DOHH2 (cell line): ENCODE results near the gene SLC25A13.

Experiments used
- H3F3A ChIP-seq: fragments of 200-600 bp; sonication (generic), shearing (Covaris generic); 2 replicates; pipeline ENCODE4 v1.6.0; 2016; ENCODE audit warnings: antibody characterized with exemption, mild to moderate bottlenecking; ENCODE audit not compliant: control insufficient read depth, insufficient read depth
- H3K27ac ChIP-seq: fragments of 200-600 bp; sonication (generic); 2 replicates; pipeline ENCODE4 v1.5.1; 2014; ENCODE audit warnings: low read depth, mild to moderate bottlenecking, low read length, moderate library complexity
- H3K27me3 ChIP-seq: fragments of 200-600 bp; sonication (generic); 2 replicates; pipeline ENCODE4 v1.6.1; 2014; ENCODE audit warnings: mild to moderate bottlenecking, low read length, mixed read lengths; ENCODE audit not compliant: control insufficient read depth
- H3K36me3 ChIP-seq: fragments of 200-600 bp; sonication (generic); 2 replicates; pipeline ENCODE4 v1.6.1; 2014; ENCODE audit warnings: mild to moderate bottlenecking, low read length, moderate library complexity, mixed read lengths; ENCODE audit not compliant: control insufficient read depth
- H3K4me1 ChIP-seq: fragments of 200-600 bp; sonication (generic); 2 replicates; pipeline ENCODE4 v1.6.1; 2014; ENCODE audit warnings: mild to moderate bottlenecking, low read length, mixed read lengths; ENCODE audit not compliant: control insufficient read depth
- H3K4me2 ChIP-seq: fragments of 200-600 bp; sonication (generic); 2 replicates; pipeline ENCODE4 v1.6.0; 2014; ENCODE audit warnings: mild to moderate bottlenecking, low read length, moderate library complexity
- H3K4me3 ChIP-seq: fragments of 200-600 bp; sonication (generic); 2 replicates; pipeline ENCODE4 v1.5.1; 2014; ENCODE audit warnings: mild to moderate bottlenecking, low read length, mixed read lengths
- H3K79me2 ChIP-seq: fragments of 200-600 bp; sonication (generic); 2 replicates; pipeline ENCODE4 v1.6.1; 2014; ENCODE audit warnings: mild to moderate bottlenecking, low read length, mixed read lengths; ENCODE audit not compliant: control insufficient read depth
- H3K9me2 ChIP-seq: fragments of 200-600 bp; sonication (generic); replicated peaks from 2 replicates; pipeline ENCODE4 v1.6.1; 2014; ENCODE audit warnings: mild to moderate bottlenecking, low read length, mixed read lengths; ENCODE audit not compliant: control insufficient read depth
- H3K9me3 ChIP-seq: fragments of 200-600 bp; sonication (generic); 2 replicates; pipeline ENCODE4 v1.6.1; 2014; ENCODE audit warnings: antibody characterized with exemption, low read length, mixed read lengths; ENCODE audit not compliant: control insufficient read depth, insufficient read depth
- H4K20me1 ChIP-seq: fragments of 200-600 bp; sonication (generic); 2 replicates; pipeline ENCODE4 v1.6.0; 2014; ENCODE audit warnings: low read depth, mild to moderate bottlenecking, antibody characterized with exemption, low read length, moderate library complexity; ENCODE audit not compliant: control insufficient read depth, insufficient read depth
- CTCF ChIP-seq: fragments of 200-600 bp; sonication (generic); IDR thresholded peaks from one replicate; pipeline ENCODE4 v1.5.1; 2014; ENCODE audit warnings: antibody characterized with exemption, mild to moderate bottlenecking, low read depth, low read length; ENCODE audit not compliant: poor library complexity, severe bottlenecking
- EZH2phosphoT487 ChIP-seq: fragments of 200-600 bp; sonication (generic); IDR thresholded peaks from 2 replicates; pipeline ENCODE4 v1.6.1; 2017; ENCODE audit warnings: borderline replicate concordance, mild to moderate bottlenecking, antibody characterized with exemption, low read length, moderate library complexity, mixed read lengths

Gene SLC25A13

GRCh38 chr7:96342049-96342448 is 20.2 kb upstream of the SLC25A13 start:
- Histone ChIP-seq H3K27ac (no peak overlapping the region), H3K27me3 (no peaks in the 10 kb centered on the region), H3K79me2 (no peaks in the 10 kb centered on the region), H3K9me3 (no peaks in the 10 kb centered on the region), H3K36me3 (no peaks in the 10 kb centered on the region), H3K4me2 (no peak overlapping the region), H3K9me2 (no peaks in the 10 kb centered on the region), H3K4me1 (no peaks in the 10 kb centered on the region), H3F3A (no peaks in the 10 kb centered on the region), H4K20me1 (no peaks in the 10 kb centered on the region), H3K4me3 (no peak overlapping the region)
- TF ChIP-seq CTCF, result no peak
- TF ChIP-seq EZH2phosphoT487, result no peak

GRCh38 chr7:96337519-96337918 is 15.6 kb upstream of the SLC25A13 start:
- Histone ChIP-seq H3K4me2 (no peak overlapping the region), H3K79me2 (no peaks in the 10 kb centered on the region), H3K9me3 (no peaks in the 10 kb centered on the region), H3F3A (no peaks in the 10 kb centered on the region), H3K4me3 (no peak overlapping the region), H3K4me1 (no peaks in the 10 kb centered on the region), H3K36me3 (no peaks in the 10 kb centered on the region), H3K9me2 (no peaks in the 10 kb centered on the region), H3K27me3 (no peaks in the 10 kb centered on the region), H3K27ac (no peak overlapping the region), H4K20me1 (no peaks in the 10 kb centered on the region)
- TF ChIP-seq CTCF (no peak), EZH2phosphoT487 (no peak)

- no peak overlapping the region for H3K4me3 ChIP-seq
- no peaks in the 10 kb centered on the region for H3K9me2 ChIP-seq
- H3K27ac ChIP-seq, result no peak overlapping the region
- no peaks in the 10 kb centered on the region for H3K27me3 ChIP-seq
- H3F3A ChIP-seq, result no peaks in the 10 kb centered on the region
- TF ChIP-seq EZH2phosphoT487, result no peak
- TF ChIP-seq CTCF, result no peak
- no peaks in the 10 kb centered on the region for H3K36me3 ChIP-seq
- H3K9me3 ChIP-seq, result no peaks in the 10 kb centered on the region
- no peak overlapping the region for H3K4me2 ChIP-seq
- H3K4me1 ChIP-seq, result no peaks in the 10 kb centered on the region
- H3K79me2 ChIP-seq, result no peaks in the 10 kb centered on the region
- no peaks in the 10 kb centered on the region for H4K20me1 ChIP-seq
Measured at GRCh38 chr7:96332325-96332724, 10.4 kb upstream of the SLC25A13 start.

GRCh38 chr7:96331775-96332174 is 9.9 kb upstream of the SLC25A13 start:
- no peaks in the 10 kb centered on the region for H3K27me3 ChIP-seq
- H3F3A ChIP-seq, result no peaks in the 10 kb centered on the region
- TF ChIP-seq EZH2phosphoT487 (no peak), CTCF (no peak)
- H3K36me3 ChIP-seq, result no peaks in the 10 kb centered on the region
- no peaks in the 10 kb centered on the region for H3K9me2 ChIP-seq
- H4K20me1 ChIP-seq, result no peaks in the 10 kb centered on the region
- no peak overlapping the region for H3K4me2 ChIP-seq
- H3K9me3 ChIP-seq, result no peaks in the 10 kb centered on the region
- H3K4me3 ChIP-seq, result no peak overlapping the region
- peaks cover 2% of the 10 kb centered on the region; the same call in 1 of the 2 replicates for H3K4me1 ChIP-seq
- H3K27ac ChIP-seq, result no peak overlapping the region
- no peaks in the 10 kb centered on the region for H3K79me2 ChIP-seq
